ENCODE results near the gene CD47.

CD47 gene

GRCh38 chr3:108090049-108090700 lies 656 bp downstream of the CD47 start:
- no peak for FAIRE-seq

DNA sequence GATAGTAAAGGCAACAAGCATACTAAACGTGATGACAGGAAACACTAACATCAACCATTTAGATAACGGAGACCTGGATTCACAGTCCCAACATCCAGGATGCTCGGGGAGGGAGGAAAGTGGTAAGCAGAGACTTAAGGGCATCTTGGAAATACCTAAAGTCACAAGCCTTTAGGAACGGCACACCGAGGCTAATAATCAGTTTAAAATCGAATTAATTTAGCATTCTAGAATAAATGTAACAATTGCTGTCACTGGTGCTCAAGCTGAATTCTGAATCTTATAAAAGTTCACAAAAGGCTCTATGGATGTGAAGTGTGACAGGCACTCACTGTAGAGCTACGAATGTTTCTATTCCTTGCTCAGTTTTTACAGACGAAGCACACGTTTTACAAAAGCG lies 1.3 kb downstream of the CD47 start:
- FAIRE-seq = no peak

GRCh38 chr3:108088697-108089096 lies 2.1 kb downstream of the CD47 start:
- FAIRE-seq = no peak

GRCh38 chr3:108088146-108088545 lies 2.7 kb downstream of the CD47 start:
- no peak for FAIRE-seq

DNA sequence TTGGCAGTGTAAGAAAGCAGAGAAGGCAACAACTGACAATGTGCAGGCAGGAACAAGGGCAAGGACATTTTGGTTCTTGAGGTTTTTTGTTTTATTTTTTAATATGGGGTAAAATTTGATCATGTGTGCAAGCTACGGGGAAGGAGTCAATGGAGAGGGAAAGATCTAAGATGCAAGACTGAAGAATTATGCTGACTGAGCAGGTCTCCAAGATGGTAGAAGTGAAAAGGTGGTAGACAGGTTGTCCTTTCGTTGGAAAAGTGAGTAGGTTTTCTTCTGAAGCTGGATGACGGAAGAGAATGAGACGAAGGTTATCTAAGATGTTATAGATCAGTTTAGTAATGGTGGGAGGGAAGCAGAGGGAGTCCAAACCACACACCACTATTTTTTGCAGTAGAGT lies 4.2 kb downstream of the CD47 start:
- FAIRE-seq = no peak

DNA sequence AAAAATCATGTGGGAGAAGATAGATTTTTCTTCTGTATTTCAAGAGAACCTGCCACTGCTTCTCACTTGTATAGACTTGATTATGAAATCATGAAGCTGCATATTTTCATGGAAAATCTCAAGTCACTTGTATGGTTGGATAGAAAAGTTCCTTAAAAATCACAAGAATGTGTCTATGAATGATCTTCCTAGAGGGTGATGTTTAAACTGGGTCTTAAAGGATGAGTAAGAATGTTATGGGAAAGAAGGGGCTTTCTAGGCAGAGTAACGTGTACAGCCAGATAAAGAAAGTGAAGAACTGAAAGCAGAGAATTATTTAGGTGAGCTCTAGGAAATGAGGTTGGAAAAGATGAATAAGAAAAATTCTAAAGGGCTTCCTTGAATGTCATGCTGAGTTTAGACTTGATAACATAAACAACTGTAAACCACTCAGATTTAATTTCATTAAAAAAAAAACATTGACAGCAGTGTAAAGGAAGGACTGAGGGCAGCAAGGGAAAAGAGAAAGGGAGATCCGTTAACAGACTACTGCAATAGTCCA lies 5.0 kb downstream of the CD47 start:
- FAIRE-seq = no peak

DNA sequence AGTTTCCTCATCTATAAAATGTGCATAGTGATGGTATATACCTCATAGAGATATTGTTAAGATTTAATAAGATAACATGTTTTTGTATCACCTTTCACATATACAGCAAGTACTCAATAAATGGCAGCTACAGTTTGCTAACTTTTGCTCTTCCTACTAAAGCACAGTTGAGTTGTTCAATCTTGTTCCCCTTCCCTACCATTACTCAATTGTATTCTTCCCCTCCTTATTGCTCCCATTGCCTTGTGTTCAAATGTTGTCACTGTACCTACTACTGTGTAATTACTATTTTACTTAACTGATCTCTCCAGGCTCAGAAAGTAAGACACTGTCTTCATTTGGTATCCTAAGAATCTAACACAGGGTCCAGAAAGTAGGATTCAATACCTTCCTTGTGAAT lies 5.5 kb downstream of the CD47 start:
- FAIRE-seq = no peak

DNA sequence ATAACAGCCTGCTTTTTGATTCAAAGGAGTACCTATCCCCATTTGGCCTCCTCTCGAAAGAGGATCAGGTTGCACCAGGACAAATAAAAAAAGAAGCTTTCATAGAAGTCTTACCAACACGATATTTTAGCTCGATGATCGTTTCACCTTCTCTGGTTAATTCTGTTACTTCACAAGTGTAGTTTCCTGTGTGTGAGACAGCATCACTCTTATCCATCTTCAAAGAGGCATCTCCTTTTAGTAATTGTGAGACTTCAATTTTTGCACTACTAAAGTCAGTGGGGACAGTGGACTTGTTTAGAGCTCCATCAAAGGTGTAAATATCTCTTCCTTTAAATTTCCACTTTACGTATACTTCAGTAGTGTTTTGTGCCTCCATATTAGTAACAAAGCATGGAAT lies 11.0 kb downstream of the CD47 start:
- FAIRE-seq = no peak

- no peak for FAIRE-seq
Observed at GRCh38 chr3:108079043-108079442, 11.8 kb downstream of the CD47 start.

- no peak for FAIRE-seq
Observed at GRCh38 chr3:108076564-108076963, 14.3 kb downstream of the CD47 start.

DNA sequence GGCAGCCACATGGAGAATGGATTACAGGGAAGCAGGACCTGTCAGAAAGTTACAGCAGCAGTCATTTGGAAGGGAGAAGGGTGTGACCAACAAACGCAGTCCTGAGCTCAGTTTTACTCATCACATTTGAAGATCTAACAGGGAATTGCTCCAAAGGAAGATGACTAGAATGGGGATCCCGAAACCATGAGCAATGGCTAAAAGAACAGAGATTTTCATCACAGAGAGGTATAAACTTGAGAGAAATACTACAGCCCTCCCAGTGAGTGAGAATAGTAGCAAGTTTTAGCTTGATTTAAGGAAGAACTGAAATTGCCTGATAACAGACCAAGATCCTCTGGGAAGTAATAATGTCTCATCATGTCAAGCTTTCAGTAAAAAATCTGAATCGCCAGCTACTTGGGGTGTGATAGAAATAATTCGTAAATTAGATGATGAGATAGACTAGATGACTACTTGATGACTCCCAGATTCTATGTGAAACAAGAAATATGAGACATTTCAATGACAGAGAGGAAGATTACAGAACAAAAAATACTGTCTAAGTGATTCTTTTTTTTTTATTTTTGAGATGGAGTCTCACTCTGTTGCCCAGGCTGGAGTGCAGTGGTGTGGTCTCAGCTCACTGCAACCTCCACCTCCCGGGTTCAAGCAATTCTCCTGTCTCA lies 16.9 kb downstream of the CD47 start:
- FAIRE-seq = no peak

DNA sequence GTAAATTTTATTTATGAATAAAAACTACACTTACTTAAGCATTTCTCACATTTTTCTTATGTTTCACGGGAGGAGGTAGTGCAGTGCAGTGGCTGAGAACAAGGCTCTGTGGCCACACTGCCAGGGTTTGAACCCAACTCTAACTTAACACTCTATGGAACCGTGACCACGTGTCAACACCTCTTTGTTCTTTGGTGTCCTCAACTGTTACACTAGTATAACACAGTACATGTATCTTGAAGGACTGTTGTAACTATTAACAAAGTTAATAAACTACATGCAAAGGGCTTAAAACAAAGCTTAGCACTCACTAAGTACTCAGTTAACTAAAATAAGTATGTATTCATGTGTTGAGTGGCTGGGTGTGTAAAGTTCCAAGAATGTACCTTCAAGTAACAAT lies 19.5 kb downstream of the CD47 start:
- no peak for FAIRE-seq

GRCh38 chr3:108070356-108070755 lies 20.5 kb downstream of the CD47 start:
- no peak for FAIRE-seq

DNA sequence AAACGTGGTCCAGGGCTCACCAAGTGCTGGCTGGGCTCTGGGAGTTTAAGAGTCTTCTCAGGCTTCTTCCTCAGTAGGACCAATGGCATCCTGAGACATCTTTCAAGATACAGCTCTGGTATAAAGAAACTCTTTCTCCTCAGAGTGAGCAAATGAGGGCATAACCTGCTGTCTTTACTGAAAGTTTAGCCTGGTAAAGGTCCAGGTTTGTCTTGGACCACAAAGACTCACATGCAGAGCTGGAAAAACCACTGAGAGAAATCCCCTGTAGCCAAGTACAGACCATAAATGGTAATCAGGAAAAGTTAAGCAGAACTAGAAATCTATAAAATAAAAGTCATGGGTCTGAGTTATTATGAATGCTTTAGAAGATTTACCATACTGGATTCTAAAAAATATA lies 23.1 kb downstream of the CD47 start:
- no peak for FAIRE-seq

DNA sequence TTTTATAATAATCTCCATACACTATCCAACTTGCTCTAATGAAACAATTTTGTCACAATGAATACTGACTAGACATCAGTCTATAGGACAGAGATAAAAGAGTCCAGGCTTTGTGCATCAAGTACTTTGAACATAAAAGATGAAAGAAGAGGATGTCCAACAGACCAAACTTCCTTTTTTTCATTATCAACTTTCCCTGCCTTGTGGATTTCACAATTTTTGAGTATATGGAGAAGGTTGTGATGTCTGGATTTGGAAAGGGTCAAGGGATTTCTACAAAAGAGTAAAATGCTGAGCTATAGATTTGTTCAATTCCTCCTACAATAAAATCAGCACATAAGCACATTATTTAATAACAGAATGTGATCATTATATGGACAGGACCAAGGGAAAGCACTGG lies 25.7 kb downstream of the CD47 start:
- no peak for FAIRE-seq

DNA sequence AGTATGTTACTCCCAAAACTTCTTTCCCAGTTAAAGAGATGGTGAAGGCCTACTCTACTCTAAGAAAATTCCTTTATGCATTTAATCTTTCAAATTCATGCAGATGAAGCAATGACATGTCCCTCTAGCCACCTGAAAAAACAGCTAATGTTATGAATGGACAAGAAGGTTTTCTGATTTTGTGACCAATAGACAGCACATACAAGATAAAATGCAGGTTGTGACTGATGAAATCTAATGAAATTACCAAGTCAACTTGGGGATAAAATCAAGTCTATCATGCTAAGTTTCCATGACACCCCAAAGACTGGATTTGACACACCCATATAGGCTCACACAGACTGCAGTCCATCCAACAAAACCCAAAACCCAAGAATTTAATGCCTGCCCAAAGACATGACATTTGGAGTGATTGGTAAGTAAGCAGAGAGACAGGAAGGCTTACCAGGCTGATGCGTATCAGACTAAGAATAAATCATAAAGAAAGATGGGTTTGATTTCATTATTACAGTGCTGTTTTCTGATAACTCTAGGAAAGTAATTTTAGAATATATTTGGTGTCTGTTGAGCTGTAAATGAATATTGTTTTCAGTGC lies 26.4 kb downstream of the CD47 start:
- FAIRE-seq = no peak

DNA sequence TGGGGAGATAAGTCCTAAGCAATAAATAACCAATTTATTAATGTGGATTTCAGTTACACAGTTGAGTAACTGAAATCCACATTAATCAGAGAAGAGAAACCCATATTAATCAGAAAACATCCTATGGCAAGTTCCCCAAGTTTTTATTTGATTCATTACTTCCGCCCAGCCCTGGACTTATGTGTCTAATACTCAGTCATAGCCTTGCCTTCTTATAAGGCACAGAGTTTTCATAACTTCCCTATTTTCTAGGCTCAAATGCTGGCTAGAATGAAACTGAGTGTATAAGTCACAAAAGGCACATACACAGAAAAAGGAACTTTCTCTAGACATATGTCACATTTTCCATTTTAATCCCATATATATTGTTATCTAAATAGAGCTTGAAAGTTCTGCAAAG lies 28.8 kb downstream of the CD47 start:
- no peak for FAIRE-seq

DNA sequence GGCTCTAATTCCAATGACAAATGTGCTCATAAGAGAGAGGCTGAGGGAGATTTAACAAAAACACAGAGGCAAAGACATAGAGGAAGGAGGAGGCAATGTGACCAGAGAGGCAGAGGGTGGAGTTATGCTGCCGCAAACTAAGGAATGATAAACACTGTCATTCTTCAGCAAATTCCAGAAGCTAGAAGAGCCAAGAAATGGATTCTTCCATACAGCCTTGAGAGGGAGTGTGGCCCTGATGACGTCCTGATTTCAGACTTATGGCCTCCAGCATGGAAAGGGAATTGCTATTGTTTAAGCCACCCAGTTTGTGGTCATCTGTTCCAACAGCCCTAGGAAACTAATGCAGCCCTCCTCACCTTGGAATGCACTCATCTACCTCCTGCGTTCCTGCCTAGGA lies 30.5 kb downstream of the CD47 start:
- FAIRE-seq = no peak

DNA sequence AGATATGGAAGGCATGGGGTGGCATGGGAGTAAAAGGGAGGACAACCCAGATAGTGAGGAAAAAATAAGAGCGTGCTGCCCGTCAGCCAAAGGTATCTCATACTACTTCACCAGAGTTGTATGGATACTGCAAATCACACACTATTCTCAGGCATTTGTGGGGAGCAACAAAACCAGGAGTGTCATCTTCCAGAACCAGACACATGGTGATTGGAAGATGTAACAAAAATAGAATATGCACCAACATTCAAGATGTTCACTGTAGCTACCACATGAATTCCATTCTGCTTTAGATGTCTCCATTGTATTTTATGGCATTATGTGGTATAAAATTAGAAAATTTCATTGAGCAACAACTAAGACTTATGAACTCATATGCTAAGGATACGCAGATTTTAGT lies 34.9 kb downstream of the CD47 start:
- no peak for FAIRE-seq

- no peak for FAIRE-seq
Observed at GRCh38 chr3:108054935-108055334, 35.9 kb downstream of the CD47 start.

- FAIRE-seq = no peak
Observed at GRCh38 chr3:108053483-108053882, 37.3 kb downstream of the CD47 start.

DNA sequence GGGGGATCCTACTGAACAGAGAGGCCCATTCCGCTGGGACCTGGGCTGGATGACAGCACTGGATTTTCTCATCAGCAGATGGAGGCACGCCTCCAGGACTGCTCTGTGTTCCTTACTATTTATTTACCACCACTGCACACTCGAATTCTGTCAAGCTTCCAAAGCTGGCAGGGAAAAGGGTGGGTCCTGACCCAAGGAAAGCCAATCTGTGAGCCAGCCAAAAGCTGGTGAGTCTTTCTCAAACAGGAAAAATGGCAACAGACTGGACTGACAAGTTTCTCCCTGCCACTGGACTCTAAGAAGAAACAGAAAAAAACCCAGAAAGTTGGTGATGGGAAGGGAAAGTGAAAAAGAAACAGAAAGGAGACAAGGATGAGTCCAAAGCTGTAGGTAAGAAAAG lies 37.8 kb downstream of the CD47 start:
- no peak for FAIRE-seq

DNA sequence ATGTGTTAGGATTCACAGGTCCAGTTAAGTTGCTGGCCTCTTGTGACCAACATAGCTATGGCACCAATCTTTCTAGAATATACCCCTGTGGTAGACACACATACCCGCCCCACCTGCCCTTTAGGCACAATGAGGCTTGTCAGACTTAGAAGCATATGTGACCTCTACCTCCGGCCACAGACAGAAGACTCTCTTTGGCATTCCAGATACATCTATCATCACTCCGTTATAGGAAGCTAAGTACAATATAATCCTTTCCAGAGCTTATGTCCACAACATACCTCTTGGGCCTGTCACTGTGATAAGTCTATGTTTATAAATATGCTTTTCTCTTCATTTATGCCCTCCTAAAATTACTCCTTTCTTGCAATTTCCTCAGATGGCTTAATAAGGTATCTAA lies 39.8 kb downstream of the CD47 start:
- no peak for FAIRE-seq

DNA sequence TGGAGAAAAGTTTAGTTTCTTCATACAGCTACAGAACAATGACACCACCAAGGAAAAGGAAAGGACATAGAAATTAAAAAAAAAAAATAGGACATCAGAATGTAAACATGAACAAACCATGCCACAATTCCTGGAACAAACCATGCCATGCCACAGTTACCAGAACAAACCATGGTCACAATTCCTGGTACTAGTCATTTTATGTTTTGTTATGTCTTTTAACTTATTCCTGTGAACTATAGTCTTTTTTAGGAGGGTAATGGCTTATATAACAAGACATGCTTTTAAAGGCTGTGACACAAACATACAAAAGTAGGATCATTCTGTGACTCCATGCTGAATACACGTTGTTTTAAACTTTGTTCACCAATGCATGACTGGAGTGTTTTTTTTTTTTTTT lies 42.8 kb downstream of the CD47 start:
- FAIRE-seq = no peak

DNA sequence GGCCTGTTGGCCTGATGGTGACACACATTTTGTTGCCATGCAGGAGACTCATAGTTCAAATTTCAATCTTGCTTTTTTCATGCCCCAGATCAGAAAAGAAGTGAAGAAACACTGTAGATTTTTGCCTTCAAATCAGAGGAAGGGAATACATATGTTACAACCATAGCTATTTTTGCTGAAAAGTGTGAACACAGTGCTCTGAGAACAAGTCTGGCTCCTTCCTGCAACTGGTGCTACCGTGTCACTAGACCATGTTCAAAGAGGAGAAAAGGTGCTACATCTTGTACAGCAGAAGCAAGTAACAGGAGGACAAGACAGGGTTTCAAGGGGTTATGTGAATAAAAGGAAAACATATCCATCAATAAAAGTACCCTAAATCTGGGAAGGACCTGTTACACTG lies 44.6 kb downstream of the CD47 start:
- no peak for FAIRE-seq
